A673 (cell line): ENCODE results near the gene TCF12. TPM values are rescaled to one million over a fixed set of nuclear protein-coding genes. Genes with fewer than 3 reads are reported as not detected.

Source experiments
- BruUV-seq: library from RNA; stranded (reverse); fragments of 400-500 nt; replicated peaks from 2 replicates; lab custom pipeline; 2021; lab: Mats Ljungman, UMichigan
- CTCF ChIA-PET: fragments of 300-600 bp; sonication (Branson Sonifier 250); formaldehyde crosslinking; loops from one replicate; lab custom pipeline; 2022; ENCODE audit warnings: antibody characterized with exemption; lab: Charles Lee
- POLR2A ChIA-PET: fragments of 300-600 bp; sonication (Branson Sonifier 250); formaldehyde crosslinking; loops from one replicate; lab custom pipeline; 2022; ENCODE audit warnings: antibody characterized with exemption; ENCODE audit not compliant: low non-redundant PET; lab: Charles Lee
- DNase-seq: peaks from one replicate; pipeline ENCODE4 v3.0.0-alpha.2; 2015; ENCODE audit warnings: low spot score
- H3K27ac ChIP-seq: fragments of 200-600 bp; sonication (generic); 2 replicates; pipeline ENCODE4 v1.5.1; 2016; ENCODE audit warnings: mixed run types, low read depth, mild to moderate bottlenecking, mixed read lengths, antibody characterized with exemption, low read length; ENCODE audit not compliant: poor library complexity, severe bottlenecking
- H3K27me3 ChIP-seq: fragments of 200-600 bp; sonication (generic); replicated peaks from 2 replicates; pipeline ENCODE4 v1.6.1; 2017; ENCODE audit warnings: mixed run types, low read depth, mild to moderate bottlenecking, mixed read lengths, antibody characterized with exemption, low read length; ENCODE audit not compliant: insufficient read depth, poor library complexity
- H3K36me3 ChIP-seq: fragments of 200-600 bp; sonication (generic); 2 replicates; pipeline ENCODE4 v1.6.1; 2016; ENCODE audit warnings: mixed run types, mild to moderate bottlenecking, mixed read lengths, antibody characterized with exemption, low read length; ENCODE audit not compliant: insufficient read depth, poor library complexity, severe bottlenecking
- H3K4me1 ChIP-seq: fragments of 200-600 bp; sonication (generic); 2 replicates; pipeline ENCODE4 v1.6.1; 2017; ENCODE audit warnings: mixed run types, mild to moderate bottlenecking, mixed read lengths, antibody characterized with exemption, low read length; ENCODE audit not compliant: insufficient read depth, poor library complexity, severe bottlenecking
- H3K4me3 ChIP-seq: fragments of 200-600 bp; sonication (generic); 2 replicates; pipeline ENCODE4 v1.5.1; 2016; ENCODE audit warnings: low read depth, mixed run types, mild to moderate bottlenecking, mixed read lengths, low read length; ENCODE audit not compliant: poor library complexity, severe bottlenecking
- H3K9me3 ChIP-seq: fragments of 200-600 bp; sonication (generic); 2 replicates; pipeline ENCODE4 v1.6.1; 2016; ENCODE audit warnings: mixed run types, low read depth, mild to moderate bottlenecking, mixed read lengths, antibody characterized with exemption, low read length; ENCODE audit not compliant: poor library complexity, severe bottlenecking
- EZH2 ChIP-seq: fragments of 200-600 bp; sonication (generic); IDR thresholded peaks from 2 replicates; pipeline ENCODE4 v1.6.1; 2017; ENCODE audit warnings: borderline replicate concordance, low read depth, mild to moderate bottlenecking, mixed read lengths, antibody characterized with exemption, low read length; ENCODE audit not compliant: poor library complexity, severe bottlenecking
- intact Hi-C: fragments of 100-400 bp; cut with micrococcal nuclease; formaldehyde crosslinking; loops from one replicate; pipeline ENCODE4 v1.10.0; 2022; ENCODE audit not compliant: unreplicated experiment
- total RNA-seq: library from RNA; stranded (reverse); gene quantifications from 2 replicates; pipeline ENCODE4 v1.2.3, GENCODE V29; 2021
- TF ChIP-seq, protein P1 (sequence below): fragments of 300-800, 200-600 bp; sonication (generic); conservative IDR thresholded peaks from 2 replicates; pipeline ENCODE4 v1.5.1; 2017; ENCODE audit warnings: low read depth, mild to moderate bottlenecking, antibody characterized with exemption, low read length, moderate library complexity, mixed read lengths

Gene TCF12
- total RNA-seq, 1 experiment from 2014 or later = 351 TPM

DNA sequence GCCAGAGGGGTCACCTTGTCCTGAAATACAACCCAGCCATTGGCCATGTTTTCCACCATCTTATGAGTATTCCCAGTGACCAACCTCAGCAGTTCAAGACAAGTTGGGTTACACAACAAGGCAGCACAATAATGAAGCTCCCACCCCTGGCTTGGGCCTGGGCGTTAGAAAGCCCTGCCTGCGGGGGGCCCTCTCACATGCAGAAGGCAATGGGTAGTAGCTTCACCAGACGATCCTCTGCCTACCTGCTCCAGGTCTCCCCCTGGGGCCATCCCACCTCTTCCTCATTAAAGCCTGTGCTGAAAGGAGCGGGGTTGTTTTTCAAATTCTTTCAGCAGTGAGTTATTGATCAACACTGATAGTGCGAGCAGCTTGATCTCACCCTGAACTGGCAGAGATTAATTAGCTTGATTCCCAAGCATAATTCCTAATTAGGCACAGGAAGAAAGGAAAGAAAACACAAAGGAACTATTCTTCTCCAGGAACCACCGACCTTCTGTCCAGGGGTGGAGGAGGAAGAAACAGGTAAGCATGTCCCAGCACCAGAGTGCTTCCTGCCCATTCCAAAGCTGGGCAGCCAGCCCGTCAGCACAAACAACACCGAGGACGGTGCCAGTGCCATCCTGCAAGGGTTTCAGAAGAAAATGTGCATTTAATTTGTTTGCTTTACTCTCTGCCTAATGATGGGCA is 378.2 kb downstream of the TCF12 start:
- no peak for DNase-seq
- Histone ChIP-seq H3K4me1 (no peaks in the 10 kb centered on the region), H3K27me3 (no peaks in the 10 kb centered on the region), H3K27ac (no peak overlapping the region), H3K36me3 (no peaks in the 10 kb centered on the region), H3K9me3 (no peaks in the 10 kb centered on the region), H3K4me3 (no peak overlapping the region)
- intact Hi-C loops = no loop called here
- TF ChIP-seq, protein P1, sequence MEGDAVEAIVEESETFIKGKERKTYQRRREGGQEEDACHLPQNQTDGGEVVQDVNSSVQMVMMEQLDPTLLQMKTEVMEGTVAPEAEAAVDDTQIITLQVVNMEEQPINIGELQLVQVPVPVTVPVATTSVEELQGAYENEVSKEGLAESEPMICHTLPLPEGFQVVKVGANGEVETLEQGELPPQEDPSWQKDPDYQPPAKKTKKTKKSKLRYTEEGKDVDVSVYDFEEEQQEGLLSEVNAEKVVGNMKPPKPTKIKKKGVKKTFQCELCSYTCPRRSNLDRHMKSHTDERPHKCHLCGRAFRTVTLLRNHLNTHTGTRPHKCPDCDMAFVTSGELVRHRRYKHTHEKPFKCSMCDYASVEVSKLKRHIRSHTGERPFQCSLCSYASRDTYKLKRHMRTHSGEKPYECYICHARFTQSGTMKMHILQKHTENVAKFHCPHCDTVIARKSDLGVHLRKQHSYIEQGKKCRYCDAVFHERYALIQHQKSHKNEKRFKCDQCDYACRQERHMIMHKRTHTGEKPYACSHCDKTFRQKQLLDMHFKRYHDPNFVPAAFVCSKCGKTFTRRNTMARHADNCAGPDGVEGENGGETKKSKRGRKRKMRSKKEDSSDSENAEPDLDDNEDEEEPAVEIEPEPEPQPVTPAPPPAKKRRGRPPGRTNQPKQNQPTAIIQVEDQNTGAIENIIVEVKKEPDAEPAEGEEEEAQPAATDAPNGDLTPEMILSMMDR = no peak
- no peak for TF ChIP-seq EZH2
- BruUV-seq = no TSS peak
- ChIA-PET CTCF (no interaction called here), POLR2A (no interaction called here)

GRCh38 chr15:57297163-57297593 is 378.7 kb downstream of the TCF12 start:
- Histone ChIP-seq H3K27me3 (no peaks in the 10 kb centered on the region), H3K4me3 (no peak overlapping the region), H3K9me3 (no peaks in the 10 kb centered on the region), H3K27ac (no peak overlapping the region), H3K4me1 (no peaks in the 10 kb centered on the region), H3K36me3 (no peaks in the 10 kb centered on the region)
- TF ChIP-seq, protein P1 = no peak
- TF ChIP-seq EZH2 = no peak
- POLR2A ChIA-PET = no interaction called here
- intact Hi-C loops = no loop called here
- CTCF ChIA-PET = no interaction called here
- BruUV-seq = no TSS peak
- DNase-seq = no peak

DNA sequence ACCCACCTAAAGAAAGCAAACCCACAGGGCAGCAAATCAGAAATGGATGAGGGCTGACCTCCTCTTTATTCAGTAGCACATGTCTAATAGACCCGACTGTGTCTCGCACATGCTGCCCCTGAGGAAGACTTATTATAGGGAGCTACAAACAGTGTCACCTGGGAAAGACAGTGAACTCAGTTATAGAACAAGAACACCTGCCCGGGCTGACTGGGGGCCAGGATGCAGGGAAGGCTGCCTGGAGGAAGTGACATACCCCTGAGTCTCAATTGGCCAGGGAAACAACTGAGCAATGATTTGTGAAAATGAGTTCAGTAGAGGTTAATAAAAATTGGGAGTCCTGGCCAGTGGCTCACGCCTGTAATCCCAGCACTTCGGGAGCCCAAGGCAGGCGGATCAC is 379.2 kb downstream of the TCF12 start:
- no peaks in the 10 kb centered on the region for H3K4me1 ChIP-seq
- no peaks in the 10 kb centered on the region for H3K27me3 ChIP-seq
- no TSS peak for BruUV-seq
- H3K27ac ChIP-seq = no peak overlapping the region
- intact Hi-C loops = no loop called here
- H3K36me3 ChIP-seq = no peaks in the 10 kb centered on the region
- POLR2A ChIA-PET = no interaction called here
- no peak for TF ChIP-seq EZH2
- TF ChIP-seq, protein P1 = no peak
- no peak for DNase-seq
- no peaks in the 10 kb centered on the region for H3K9me3 ChIP-seq
- CTCF ChIA-PET = no interaction called here
- H3K4me3 ChIP-seq = no peak overlapping the region
